Neural cell (in vitro differentiated cells): ENCODE results near the gene GLYATL1. TPM values are rescaled to one million over a fixed set of nuclear protein-coding genes. Genes with fewer than 3 reads are reported as not detected.

Experiments
- H2AFZ ChIP-seq: fragments of 200-600, 300-800 bp; sonication (generic), shearing (Covaris generic); 2 replicates; pipeline ENCODE4 v1.6.0; 2014; ENCODE audit warnings: low read depth, mild to moderate bottlenecking, antibody characterized with exemption, low read length, moderate library complexity
- H3F3A ChIP-seq: fragments of 200-600 bp; shearing (Covaris generic); 2 replicates; pipeline ENCODE4 v1.6.1; 2016; ENCODE audit warnings: mild to moderate bottlenecking, moderate library complexity, mixed read lengths, antibody characterized with exemption, low read length; ENCODE audit not compliant: insufficient read depth, poor library complexity, severe bottlenecking
- H3K27ac ChIP-seq: fragments of 200-600, 300-800 bp; sonication (generic), shearing (Covaris generic); 2 replicates; pipeline ENCODE4 v1.5.1; 2014; ENCODE audit warnings: mild to moderate bottlenecking, low read length, moderate library complexity
- H3K27me3 ChIP-seq: fragments of 300-800, 200-600 bp; sonication (generic), shearing (Covaris generic); 2 replicates; pipeline ENCODE4 v1.6.0; 2014; ENCODE audit warnings: mild to moderate bottlenecking, low read depth, low read length, moderate library complexity; ENCODE audit not compliant: insufficient read depth
- H3K36me3 ChIP-seq: fragments of 300-800, 200-600 bp; sonication (generic), shearing (Covaris generic); 2 replicates; pipeline ENCODE4 v1.5.1; 2014; ENCODE audit warnings: mild to moderate bottlenecking, antibody characterized with exemption, low read length, moderate library complexity; ENCODE audit not compliant: insufficient read depth
- H3K4me2 ChIP-seq: fragments of 300-800, 200-600 bp; sonication (generic), shearing (Covaris generic); 2 replicates; pipeline ENCODE4 v1.6.0; 2014; ENCODE audit warnings: mild to moderate bottlenecking, low read length
- H3K4me3 ChIP-seq: fragments of 300-800, 200-600 bp; sonication (generic), shearing (Covaris generic); 2 replicates; pipeline ENCODE4 v1.5.1; 2014; ENCODE audit warnings: mild to moderate bottlenecking, low read length, moderate library complexity
- H3K79me2 ChIP-seq: fragments of 200-600 bp; shearing (Covaris generic); replicated peaks from 2 replicates; pipeline ENCODE4 v1.6.0; 2014; ENCODE audit warnings: mild to moderate bottlenecking, low read length, moderate library complexity; ENCODE audit not compliant: insufficient read depth
- H3K9ac ChIP-seq: fragments of 300-800, 200-600 bp; sonication (generic), shearing (Covaris generic); 2 replicates; pipeline ENCODE4 v1.6.1; 2016; ENCODE audit warnings: mild to moderate bottlenecking, low read length, mixed read lengths
- H3K9me2 ChIP-seq: fragments of 200-600 bp; shearing (Covaris generic); 2 replicates; pipeline ENCODE4 v1.6.1; 2016; ENCODE audit warnings: mild to moderate bottlenecking, low read length, mixed read lengths; ENCODE audit not compliant: insufficient read depth
- H3K9me3 ChIP-seq: fragments of 200-600, 300-800 bp; sonication (generic), shearing (Covaris generic); 2 replicates; pipeline ENCODE4 v1.6.1; 2016; ENCODE audit warnings: mild to moderate bottlenecking, mixed run types, low read length, moderate library complexity, mixed read lengths
- H4K20me1 ChIP-seq: fragments of 200-600 bp; shearing (Covaris generic); 2 replicates; pipeline ENCODE4 v1.6.1; 2016; ENCODE audit warnings: mild to moderate bottlenecking, mixed run types; ENCODE audit not compliant: insufficient read depth
- CTCF ChIP-seq: fragments of 450-650 bp; IDR thresholded peaks from 2 replicates; pipeline ENCODE4 v1.5.1; 2014; ENCODE audit warnings: antibody characterized with exemption, mild to moderate bottlenecking, moderate library complexity; ENCODE audit not compliant: poor library complexity, severe bottlenecking
- EP300 ChIP-seq: fragments of 450-650 bp; conservative IDR thresholded peaks from 2 replicates; pipeline ENCODE4 v1.6.1; 2014; ENCODE audit warnings: antibody characterized with exemption, mild to moderate bottlenecking, moderate library complexity; ENCODE audit not compliant: poor library complexity, severe bottlenecking
- EZH2 ChIP-seq: fragments of 200-600, 300-800 bp; shearing (Covaris generic), sonication (generic); IDR thresholded peaks from 2 replicates; pipeline ENCODE4 v1.6.1; 2014; ENCODE audit warnings: antibody characterized with exemption, low read length, borderline replicate concordance, mild to moderate bottlenecking; ENCODE audit not compliant: insufficient read depth, poor library complexity, severe bottlenecking
- MXI1 ChIP-seq: fragments of 450-650 bp; conservative IDR thresholded peaks from 2 replicates; pipeline ENCODE4 v1.6.1; 2014; ENCODE audit warnings: antibody characterized with exemption, mild to moderate bottlenecking; ENCODE audit not compliant: poor library complexity, severe bottlenecking
- POLR2AphosphoS5 ChIP-seq: IDR thresholded peaks from 2 replicates; pipeline ENCODE4 v1.6.1; 2012
- RAD21 ChIP-seq: fragments of 450-650 bp; conservative IDR thresholded peaks from 2 replicates; pipeline ENCODE4 v1.6.1; 2014; ENCODE audit warnings: antibody characterized with exemption, mild to moderate bottlenecking, moderate library complexity
- REST ChIP-seq: IDR thresholded peaks from 2 replicates; pipeline ENCODE4 v1.6.1; 2012; ENCODE audit warnings: borderline replicate concordance
- SMC3 ChIP-seq: fragments of 450-650 bp; conservative IDR thresholded peaks from 2 replicates; pipeline ENCODE4 v1.6.1; 2014; ENCODE audit warnings: antibody characterized with exemption, mild to moderate bottlenecking, moderate library complexity; ENCODE audit not compliant: poor library complexity
- TAF1 ChIP-seq: IDR thresholded peaks from 2 replicates; pipeline ENCODE4 v1.6.1; 2012; ENCODE audit warnings: low read depth
- polyA plus RNA-seq: library from polyadenylated mRNA; depleted of rRNA; stranded (reverse); fragments of >200 nt; gene quantifications from 2 replicates; pipeline ENCODE4 v1.2.3, GENCODE V29; 2014

Gene GLYATL1
- polyA plus RNA-seq, 1 donor from 2014 or later = 0.84 TPM

DNA sequence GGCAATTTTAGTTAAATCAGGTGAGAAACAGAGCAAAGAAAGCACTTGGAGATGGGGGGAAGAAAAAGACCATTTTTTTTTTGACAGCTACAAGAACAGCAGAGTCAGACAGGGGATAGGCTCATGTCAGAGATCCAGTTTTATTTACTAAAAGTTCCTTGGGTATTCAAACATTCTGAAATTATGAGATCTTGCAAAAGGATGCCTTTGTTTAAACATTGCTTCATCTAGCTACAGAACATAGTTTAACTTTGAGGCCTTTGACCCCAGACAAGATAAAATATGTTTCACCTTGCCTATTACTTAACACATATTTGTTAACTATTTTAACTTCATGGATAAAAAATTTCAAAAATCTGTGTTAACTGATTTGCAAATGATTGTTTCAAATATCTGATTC lies 6.4 kb downstream of the GLYATL1 start:
- Histone ChIP-seq H3K36me3 (no peaks in the 10 kb centered on the region), H3K9ac (no peak overlapping the region), H3K27me3 (no peaks in the 10 kb centered on the region), H3K4me2 (no peak overlapping the region), H3F3A (no peaks in the 10 kb centered on the region), H3K9me2 (no peaks in the 10 kb centered on the region), H4K20me1 (no peaks in the 10 kb centered on the region), H3K79me2 (no peaks in the 10 kb centered on the region), H3K9me3 (no peaks in the 10 kb centered on the region), H3K4me3 (no peak overlapping the region), H2AFZ (no peak overlapping the region), H3K27ac (no peak overlapping the region)
- TF ChIP-seq TAF1 (no peak), POLR2AphosphoS5 (no peak), CTCF (no peak), MXI1 (no peak), SMC3 (no peak), EP300 (no peak), RAD21 (no peak), REST (no peak), EZH2 (no peak)

- Histone ChIP-seq H3K79me2 (no peaks in the 10 kb centered on the region), H4K20me1 (no peaks in the 10 kb centered on the region), H3K36me3 (no peaks in the 10 kb centered on the region), H3K4me3 (no peak overlapping the region), H3K27me3 (no peaks in the 10 kb centered on the region), H3K9me2 (no peaks in the 10 kb centered on the region), H2AFZ (no peak overlapping the region), H3K27ac (no peak overlapping the region), H3K9ac (no peak overlapping the region), H3K9me3 (no peaks in the 10 kb centered on the region), H3K4me2 (no peak overlapping the region), H3F3A (no peaks in the 10 kb centered on the region)
- TF ChIP-seq TAF1 (no peak), MXI1 (no peak), CTCF (no peak), EP300 (no peak), SMC3 (no peak), REST (no peak), POLR2AphosphoS5 (no peak), RAD21 (no peak), EZH2 (no peak)
These were observed 9.9 kb downstream of the GLYATL1 start for GRCh38 chr11:58949184-58949583.
